ENCODE results near the gene TMEM150A.
"Not testable (repeated sequence)": the region's sequence is repeated elsewhere in the genome, so short reads cannot be mapped to it uniquely, and the experiment has no call there.

TMEM150A gene, protein sequence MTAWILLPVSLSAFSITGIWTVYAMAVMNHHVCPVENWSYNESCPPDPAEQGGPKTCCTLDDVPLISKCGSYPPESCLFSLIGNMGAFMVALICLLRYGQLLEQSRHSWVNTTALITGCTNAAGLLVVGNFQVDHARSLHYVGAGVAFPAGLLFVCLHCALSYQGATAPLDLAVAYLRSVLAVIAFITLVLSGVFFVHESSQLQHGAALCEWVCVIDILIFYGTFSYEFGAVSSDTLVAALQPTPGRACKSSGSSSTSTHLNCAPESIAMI

DNA sequence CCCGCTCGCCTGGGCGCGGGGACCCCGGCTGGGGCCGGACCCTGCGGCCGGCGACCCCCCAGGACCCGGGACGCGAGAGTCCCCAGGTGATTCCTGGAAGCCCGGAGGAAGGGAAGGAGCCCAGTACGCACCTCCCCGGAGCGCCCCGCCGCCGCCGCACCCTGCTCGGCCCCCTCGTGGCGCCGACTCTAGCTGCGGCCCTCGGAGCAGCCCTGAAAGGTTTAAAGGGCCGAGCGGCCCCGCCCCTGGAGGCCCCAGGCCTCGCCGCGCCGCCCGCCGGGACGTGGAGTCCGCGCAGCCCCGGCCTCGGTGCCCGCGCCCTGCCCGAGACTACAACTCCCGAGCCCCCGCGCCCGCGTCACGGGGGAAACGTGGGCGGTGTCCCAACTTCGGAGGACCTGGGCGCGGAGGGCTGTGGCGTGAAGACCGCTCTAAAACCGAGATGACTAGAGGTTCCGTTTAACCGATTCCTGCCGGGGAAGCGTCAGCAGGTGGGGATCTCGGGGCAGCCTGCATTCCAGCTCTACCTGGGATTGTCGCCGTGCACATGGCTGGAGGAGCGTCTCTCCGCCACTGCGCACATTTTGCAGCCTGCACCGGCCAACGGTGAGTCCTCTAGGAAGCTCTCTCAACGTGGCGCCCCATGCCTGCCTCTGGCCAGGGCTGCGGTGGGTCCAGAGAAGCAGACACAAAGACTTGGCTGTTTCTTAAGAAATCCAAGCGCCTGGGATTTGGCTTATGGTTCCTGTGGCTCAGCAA, at the start of gene TMEM150A:
TSS of gene TMEM150A (minus strand) at position 223 of the 759 bp plus-strand sequence. CDS start 750 bp downstream, outside the sequence.
- DNase-seq = peak; percentile 91

DNA sequence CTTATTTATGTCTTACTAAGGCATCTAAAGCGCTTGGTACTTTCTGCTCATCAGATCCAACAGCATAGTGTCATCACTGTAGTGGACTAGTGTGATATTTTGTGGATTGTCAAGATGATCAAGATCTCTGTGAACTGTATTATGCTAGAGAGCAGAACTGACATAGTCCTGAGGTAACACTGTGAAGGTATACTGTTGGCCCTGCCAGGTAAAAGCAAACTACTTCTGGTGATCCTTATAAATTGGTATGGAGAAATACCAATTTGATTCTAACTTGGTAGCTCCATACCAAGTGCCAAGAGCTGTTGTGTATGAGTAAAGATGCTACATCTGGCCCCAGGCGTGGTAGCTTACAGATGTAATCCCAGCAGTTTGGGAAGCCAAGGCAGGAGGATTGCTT, 49.6 kb upstream of the TMEM150A start:
- DNase-seq = no peak

DNA sequence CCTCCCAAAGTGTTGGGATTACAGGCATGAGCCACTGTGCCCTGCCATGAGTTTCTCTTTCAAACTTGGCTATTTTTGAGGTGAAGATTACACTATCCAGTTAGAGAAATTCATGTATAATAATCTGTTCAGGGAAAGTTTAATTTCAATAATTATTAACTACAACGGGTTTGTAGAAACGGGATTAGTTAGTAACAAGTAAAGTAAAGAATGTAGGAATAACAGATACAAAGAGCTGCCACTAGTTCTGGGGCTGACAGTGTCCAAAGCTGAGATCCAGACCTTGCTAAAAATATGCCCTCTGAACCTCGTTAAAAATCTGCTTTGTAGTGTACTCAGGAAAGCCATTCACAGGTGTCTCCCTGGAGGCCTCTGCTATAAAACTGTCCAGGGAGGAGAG, 48.6 kb upstream of the TMEM150A start:
- DNase-seq = no peak

DNA sequence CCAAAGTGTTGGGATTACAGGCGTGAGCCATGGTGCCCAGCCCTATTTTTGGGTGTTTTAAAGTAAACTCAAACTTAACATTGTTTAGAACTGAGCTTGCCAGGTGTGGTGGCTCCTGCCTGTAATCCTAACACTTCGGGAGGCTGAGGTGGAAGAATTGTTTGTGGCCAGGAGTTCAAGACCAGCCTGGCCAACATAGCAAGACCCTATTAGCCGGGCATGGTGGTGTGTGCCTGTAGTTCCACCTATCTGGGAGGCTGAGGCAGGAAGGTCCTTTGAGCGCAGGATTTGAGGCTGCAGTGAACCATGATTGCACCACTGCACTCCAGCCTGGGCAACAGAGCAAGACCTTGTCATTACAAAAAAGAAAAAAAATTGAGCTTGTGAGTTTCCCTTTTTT, 48.0 kb upstream of the TMEM150A start:
- no peak for DNase-seq

DNA sequence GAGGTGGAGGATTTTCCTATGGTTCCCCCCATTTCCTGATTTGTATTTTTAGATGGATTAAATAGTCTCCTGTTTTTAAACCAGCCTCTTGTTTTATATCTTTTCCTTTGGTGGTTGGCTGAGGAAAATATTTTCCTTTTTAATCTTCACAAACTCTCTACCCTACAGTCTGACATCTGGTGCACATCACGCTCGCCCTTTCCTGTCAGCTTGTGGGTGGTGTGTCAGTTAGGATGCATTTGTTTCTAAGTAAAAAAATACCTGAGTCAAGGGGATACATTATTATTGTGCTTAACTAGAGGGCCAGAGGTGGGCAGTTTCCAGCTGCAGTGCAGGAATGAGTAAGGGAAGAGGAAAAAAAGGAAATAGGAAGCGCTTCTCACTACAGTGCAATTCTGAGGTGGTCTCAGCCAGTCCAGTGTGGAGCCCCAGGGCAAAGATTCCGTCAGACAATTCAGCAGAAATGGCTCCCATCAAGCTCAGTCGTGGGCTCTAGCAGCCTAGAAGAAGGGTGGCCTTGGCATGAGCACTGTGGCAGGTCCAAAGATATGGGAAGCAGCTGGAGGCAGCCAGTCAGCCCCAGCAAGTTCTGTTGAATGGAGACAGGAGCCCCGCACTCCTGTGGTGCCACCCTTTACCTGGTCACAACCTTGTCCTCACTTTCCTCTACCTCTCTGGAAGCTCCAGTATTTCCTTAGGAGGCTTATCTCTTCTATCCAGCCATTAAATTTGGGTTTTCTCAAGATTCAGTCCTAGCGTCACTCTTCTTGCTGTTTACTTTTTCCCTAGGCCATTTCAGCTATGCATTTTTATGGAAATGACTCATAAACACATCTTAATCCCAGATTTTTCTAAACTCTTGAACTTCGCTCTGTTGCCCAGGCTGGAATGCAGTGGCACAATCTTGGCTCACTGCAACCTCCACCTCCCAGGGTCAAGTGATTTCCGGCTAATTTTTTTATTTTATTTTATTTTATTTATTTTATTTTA, 47.0 kb upstream of the TMEM150A start:
- no peak for DNase-seq

DNA sequence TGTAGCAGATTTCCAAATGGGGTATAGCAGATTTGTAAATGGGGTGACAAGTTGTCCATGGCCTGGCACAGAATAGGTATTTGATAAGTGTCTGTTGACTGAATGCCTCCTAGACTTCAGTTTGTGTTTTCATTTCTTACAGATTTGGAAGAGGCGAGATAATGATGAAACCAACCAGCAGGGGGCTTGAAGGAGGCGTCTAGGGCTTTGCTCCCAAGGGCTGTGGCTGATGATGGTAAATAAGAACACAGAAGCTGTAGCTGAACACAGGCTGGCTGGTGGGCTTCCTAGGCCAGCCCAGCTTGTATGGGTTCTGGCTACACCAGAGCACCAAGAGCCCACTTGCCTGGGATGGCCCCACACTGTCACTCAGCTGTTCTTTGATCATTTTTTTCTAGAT, 46.1 kb upstream of the TMEM150A start:
- DNase-seq = peak; percentile 32

DNA sequence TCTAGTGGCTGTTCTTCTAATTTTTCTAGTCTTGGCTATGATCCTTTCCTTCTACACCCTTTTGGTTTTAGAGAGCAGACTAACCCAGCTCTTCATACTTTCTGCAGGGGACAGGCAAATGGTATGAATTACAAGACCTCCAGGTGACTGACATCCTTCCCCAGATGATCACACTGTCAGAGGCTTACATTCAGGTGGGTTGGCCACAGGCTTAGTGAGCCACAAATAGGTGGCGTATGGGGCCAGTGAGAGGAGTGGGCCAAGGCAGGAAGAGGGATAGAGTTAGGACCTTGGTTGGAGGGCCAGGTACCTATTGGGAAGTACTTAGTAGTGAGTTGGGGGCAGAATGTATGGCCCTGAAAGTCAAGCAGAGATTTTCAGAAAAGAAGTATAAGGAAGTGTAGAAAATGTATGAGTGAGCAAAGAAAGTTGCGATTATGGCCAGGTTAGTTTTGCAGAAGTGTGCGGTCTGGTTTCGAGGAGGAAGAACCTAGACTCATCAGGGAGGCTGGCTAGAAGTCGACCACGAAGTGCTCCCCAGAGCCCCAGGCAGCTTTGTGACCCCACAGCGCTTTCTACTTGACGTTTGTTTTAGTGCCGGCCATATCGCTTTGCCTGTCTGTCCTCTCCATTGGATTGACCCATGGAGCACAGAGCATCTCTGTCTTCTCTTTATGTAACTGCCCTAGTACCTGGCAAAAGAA, 45.5 kb upstream of the TMEM150A start:
- no peak for DNase-seq

DNA sequence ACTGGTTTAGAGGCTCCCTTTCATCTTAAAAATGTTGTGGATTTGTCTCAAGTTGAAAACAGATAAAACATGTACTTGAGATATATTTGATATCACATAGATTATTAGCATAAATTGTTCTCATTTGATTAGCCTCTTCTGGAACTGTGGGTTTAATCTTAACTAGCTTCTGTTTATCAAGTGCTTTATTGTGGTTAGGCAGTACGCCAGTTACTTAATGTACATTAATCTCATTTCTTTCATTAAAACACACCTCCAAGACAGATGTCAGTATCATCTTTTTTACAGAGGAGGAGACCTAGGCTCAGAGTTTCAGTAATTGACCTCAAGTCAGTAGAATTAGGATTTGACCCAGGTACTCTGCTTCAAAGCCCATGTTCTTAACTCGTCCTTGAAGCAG, 43.7 kb upstream of the TMEM150A start:
- no peak for DNase-seq

DNA sequence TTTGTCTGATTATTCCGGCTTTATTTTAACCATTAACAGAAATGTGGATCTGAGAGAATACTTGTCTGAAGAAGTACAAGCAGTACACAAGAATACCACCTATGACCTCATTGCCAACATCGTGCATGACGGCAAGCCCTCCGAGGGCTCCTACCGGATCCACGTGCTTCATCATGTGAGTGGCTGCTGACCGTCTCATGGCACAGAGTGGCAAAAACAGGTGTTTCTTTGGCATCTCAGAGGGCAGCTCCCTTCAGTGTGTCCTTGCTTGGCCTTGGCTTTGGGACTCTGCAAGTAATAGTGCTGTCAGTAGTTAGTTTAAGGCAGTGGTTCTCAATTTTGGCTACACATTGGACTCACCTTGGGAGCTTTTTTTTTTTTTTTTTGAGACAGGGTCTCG, 42.4 kb upstream of the TMEM150A start:
- no peak for DNase-seq

DNA sequence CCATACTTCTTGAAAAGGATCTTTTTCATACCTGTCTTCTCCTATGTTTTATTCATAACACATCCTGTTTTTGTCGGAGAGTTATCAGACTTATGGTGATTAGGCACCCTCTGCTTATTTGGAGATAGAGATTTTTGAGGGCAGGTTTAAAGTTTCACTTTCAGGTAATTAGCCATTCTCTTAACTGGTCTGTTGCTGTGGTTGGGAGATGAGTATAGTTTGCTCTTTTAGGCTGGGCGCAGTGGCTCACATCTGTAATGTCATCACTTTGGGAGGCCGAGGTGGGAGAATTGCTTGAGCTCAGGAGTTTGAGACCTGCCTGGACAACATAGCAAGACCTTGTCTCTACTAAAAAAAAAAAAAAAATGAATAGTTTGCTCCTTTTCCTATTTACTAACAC, 40.2 kb upstream of the TMEM150A start:
- peak; percentile 18 for DNase-seq

DNA sequence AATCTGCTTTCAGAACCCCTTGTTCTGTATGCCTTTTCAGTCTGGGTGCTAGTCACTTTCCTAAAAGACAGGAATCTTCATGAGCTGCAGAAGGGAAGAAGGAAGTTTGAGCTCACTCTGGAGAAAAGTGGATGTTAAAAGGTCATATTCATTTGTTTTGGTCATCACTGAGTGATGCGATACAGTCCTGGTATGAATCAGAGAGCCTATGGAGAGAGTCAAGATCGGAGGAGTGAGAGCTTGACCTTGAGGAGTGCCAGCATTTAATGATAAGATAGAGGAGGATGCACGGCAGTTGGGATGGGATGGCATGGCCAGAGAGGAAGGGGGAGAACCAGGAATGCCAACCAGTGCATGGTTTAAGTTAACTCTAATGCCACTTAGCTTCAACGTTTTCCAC, 33.1 kb upstream of the TMEM150A start:
- no peak for DNase-seq

DNA sequence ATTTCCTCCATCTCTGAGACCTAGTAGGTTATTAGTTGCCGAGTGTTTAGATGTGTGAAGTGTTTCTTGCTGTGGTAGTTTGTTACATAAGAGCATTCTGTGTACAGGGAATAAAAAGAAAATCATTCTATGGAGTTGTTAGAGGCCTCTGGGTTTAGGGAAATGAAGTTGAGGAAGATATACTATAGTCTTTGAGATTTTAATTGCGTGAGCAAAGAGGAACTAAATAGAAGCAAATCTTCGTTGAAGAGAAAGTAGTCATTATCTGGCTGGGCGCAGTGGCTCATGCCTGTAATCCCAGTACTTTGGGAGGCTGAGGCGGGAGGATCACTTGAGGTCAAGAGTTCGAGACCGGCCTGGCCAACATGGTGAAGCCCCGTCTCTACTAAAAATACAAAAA, 32.5 kb upstream of the TMEM150A start:
- DNase-seq = no peak

DNA sequence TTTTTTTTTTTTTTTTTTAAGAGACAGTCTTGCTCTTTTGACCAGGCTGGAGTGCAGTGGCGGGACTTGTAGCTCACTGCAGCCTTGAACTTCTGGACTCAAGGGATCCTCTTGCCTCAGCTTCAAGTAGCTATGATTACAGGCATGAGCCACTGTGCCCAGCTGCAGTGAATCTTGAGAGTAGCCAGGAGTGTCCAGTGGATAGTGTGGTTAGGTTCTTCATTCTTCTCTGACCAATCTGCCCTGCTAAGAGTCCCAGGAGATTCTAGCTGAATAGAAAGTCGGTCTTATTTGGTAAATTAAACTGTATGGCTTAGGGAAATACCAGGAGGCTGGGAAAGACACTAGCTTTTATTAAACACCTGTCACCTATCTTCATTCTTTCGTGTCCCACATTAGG, 28.8 kb upstream of the TMEM150A start:
- no peak for DNase-seq

DNA sequence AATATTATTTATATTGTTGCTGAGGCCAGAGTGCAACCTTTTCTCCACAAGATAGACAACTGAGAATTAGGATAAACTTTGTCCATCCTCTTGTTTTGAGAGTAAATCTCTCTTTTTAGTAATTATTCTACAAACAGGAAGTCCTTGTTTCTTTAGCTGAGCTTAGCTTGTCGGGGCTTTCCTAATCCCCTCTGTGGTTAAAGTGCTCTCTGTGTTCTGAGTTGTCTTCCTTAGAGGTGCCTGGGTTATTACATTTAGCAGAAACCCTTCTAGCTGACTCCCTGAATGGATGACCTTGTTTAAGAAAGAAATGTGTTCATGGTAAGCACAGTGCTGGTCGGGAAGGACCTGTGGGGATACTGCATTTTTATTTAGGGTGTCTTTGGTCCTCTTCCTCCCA, 26.2 kb upstream of the TMEM150A start:
- DNase-seq = no peak

DNA sequence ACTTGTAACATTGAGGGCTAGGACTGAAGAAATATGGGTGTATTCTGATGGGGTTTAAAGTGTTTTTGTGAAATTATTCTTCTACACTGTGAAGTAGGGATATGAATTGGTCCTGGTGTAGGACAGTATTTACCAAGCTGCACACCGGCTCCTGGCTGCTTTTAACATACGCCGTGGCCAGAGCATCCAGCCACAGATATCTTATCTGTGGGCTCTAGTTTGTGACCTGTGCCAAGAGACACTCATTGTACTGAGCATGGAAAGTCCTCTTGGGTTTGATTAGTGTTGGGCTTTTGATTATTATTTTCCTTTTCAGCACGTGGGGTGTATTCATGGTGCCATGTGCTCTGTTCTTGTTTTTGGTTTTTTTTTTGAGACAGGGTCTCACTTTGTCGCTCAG, 21.5 kb upstream of the TMEM150A start:
- DNase-seq = no peak

DNA sequence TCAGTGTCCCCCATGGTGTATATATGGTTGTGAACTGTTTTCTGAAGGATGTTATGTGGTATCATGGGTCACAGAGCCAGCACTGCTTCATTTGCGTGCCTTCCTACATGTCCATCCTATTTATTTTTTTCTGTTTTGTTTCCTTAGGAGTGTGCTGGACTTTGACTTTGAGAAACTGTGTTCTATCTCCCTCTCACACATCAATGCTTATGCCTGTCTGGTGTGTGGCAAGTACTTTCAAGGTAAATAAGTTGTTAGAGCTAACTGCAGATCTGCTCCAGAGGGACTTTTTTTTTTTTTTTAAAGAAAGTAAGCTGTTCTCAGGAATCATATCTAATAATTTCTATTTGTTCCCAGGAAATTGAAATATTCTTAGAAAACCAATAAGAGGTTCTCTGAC, 18.8 kb upstream of the TMEM150A start:
- DNase-seq = no peak

DNA sequence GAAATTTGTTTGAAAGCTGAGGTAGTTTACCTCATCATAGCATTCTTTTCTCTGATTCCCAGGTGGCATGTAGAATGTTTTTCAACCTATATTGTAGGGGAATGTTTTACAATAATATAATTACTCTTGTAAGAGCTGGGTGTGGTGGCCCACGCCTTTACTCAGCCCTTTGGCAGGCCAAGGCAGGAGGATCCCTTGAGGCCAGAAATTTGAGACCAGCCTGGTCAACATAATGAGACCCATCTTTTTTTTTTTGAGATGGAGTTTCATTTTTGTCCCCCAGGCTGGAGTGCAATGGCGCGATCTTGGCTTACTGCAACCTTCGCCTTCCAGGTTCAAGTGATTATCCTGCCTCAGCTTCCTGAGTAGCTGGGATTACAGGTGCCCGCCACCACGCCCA, 17.1 kb upstream of the TMEM150A start:
- no peak for DNase-seq

DNA sequence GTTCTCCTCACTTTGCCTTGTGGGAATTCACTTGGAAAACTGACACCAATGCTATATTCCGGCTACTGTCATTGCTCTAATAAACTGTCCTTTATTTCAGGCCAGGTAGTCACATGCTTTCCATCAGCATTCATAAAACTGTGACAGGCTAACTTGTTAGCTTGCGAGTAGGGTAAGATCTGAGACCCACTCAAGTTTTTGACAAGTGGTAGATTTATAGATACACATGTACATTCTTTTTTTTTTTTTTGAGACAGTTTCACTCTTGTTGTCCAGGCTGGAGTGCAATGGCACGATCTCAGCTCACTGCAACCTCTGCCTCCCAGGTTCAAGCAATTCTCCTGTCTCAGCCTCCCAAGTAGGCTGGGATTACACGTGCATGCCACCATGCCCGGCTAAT, 15.2 kb upstream of the TMEM150A start:
- not testable (repeated sequence) for DNase-seq

DNA sequence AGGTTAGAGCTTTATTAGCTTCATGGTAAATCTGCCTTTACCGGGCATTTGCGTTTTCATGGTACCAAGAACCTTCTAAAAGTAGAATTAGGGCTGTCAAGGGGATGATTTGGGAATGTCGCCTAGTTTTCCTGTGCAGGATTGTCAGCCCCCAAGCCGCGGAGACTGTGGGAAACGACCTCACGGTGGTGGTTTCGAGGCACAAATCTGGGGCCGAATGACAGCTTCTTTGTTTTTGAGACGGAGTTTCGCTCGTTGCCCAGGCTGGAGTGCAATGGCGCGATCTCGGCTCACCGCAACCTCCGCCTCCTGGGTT, 12.9 kb upstream of the TMEM150A start:
- no peak for DNase-seq

DNA sequence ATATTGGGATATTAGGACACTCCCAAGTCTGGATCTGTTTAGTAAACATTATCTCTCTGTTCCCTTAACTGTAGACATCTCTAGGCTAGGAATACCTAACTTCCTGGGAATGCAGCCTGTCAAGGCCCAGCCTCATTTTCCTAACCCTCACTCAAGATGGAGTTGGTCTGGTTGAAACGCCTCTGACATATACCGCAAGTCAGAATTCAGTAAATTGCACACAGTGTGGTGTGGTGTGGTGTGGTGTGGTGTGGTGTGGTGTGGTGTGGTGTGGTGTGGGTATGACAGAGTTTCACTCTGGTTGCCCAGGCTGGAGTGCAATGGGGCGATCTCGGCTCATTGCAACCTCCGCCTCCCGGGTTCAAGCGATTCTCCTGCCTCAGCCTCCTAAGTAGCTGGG, 12.3 kb upstream of the TMEM150A start:
- peak; percentile 17 for DNase-seq

DNA sequence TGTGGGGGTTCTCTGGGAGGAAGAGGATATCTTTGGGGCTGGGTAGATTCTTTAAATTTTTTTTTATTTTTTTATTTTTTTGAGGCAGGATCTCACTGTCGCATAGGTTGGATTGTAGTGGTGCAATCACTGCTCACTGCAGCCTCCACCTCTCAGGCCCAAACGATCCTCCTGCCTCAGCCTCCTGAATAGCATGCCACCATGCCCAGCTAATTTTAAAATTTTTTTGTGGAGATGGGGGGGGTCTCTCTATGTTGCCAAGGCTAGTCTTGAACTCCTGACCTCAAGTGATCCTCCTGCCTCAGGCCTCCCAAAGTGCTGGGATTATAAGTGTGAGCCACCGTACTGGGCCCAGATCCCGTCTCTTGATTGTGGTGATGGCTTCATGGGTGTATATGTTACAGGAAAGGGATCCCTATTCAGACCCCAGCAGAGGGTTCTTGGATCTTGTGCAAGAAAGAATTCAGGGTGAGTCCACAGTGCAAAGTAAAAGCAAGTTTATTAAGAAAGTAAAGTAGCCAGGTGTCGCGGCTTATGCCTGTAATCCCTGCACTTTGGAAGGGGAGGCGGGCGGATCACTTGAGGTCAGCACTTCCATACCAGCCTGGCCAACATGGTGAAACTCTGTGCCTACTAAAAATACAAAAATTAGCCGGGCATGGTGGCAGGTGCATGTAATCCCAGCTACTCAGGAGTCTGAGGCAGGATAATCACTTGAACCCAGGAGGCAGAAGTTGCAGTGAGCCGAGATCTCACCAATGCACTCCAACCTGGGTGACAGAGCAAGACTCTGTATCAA, 11.4 kb upstream of the TMEM150A start:
- no peak for DNase-seq

Measured in activated CD4-positive, alpha-beta T cell treated with anti-CD3 and anti-CD28 coated beads for 48 hours (primary cell).